ENCODE measurements around the gene MR1.
A peak's percentile ranks its signal among the peaks of the same experiment; 100 is the strongest.

The MR1 gene

DNA sequence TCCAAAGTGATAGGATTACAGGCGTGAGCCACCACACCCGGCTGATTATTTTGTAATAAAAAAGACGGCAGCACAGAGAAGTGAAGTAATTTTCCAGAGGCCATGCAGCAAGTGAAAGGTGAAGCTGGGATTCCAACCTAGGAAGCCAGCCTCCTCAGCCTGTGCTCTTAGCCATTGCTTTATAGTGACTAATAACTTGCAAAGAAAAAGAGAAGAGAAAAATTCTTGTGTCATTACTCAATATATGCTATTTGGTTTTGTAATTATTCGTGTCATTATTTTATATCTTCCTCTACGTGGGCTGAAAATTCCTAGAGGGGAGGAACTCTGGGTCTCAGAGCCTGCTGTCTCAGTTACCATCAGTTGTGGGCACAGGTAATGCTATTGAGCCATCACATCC lies 53.1 kb downstream of the MR1 start:
- no peak overlapping the region for H3K4me3 ChIP-seq (replicated peaks; ENCODE audit: low read depth, low read length)
- no peak for TF ChIP-seq CTCF (IDR thresholded peaks at IDR 0.05; ENCODE audit: low read length, missing control alignments)
- peak; percentile 64 for DNase-seq (ENCODE audit: low read depth)

- no peak overlapping the region for H3K4me3 ChIP-seq (replicated peaks; ENCODE audit: low read depth, low read length)
- no peak for TF ChIP-seq CTCF (IDR thresholded peaks at IDR 0.05; ENCODE audit: low read length, missing control alignments)
- DNase-seq (ENCODE audit: low read depth) = no peak
Observed at GRCh38 chr1:181087400-181087901, 53.7 kb downstream of the MR1 start.

GRCh38 chr1:181088079-181089016 lies 54.6 kb downstream of the MR1 start, which contains the start of gene IER5:
IER5 (plus strand) TSS chr1:181088700; CDS start chr1:181088903, 203 bp downstream.
- peak; percentile 97 for DNase-seq (ENCODE audit: low read depth)
- H3K4me3 ChIP-seq (replicated peaks; ENCODE audit: low read depth, low read length) = peak within 1 kb of the TSS; percentile 84
- no peak for TF ChIP-seq CTCF (IDR thresholded peaks at IDR 0.05; ENCODE audit: low read length, missing control alignments)

- peak overlapping the region; percentile 84 for H3K4me3 ChIP-seq (replicated peaks; ENCODE audit: low read depth, low read length)
- no peak for DNase-seq (ENCODE audit: low read depth)
- no peak for TF ChIP-seq CTCF (IDR thresholded peaks at IDR 0.05; ENCODE audit: low read length, missing control alignments)
Observed at GRCh38 chr1:181089017-181089675, 55.4 kb downstream of the MR1 start.

GRCh38 chr1:181089676-181090544 lies 56.1 kb downstream of the MR1 start:
- peak overlapping the region; percentile 84 for H3K4me3 ChIP-seq (replicated peaks; ENCODE audit: low read depth, low read length)
- peak; percentile 86 for DNase-seq (ENCODE audit: low read depth)
- TF ChIP-seq CTCF (IDR thresholded peaks at IDR 0.05; ENCODE audit: low read length, missing control alignments) = no peak

GRCh38 chr1:181090641-181091126 lies 56.9 kb downstream of the MR1 start:
- H3K4me3 ChIP-seq (replicated peaks; ENCODE audit: low read depth, low read length) = peak overlapping the region; percentile 84
- no peak for DNase-seq (ENCODE audit: low read depth)
- TF ChIP-seq CTCF (IDR thresholded peaks at IDR 0.05; ENCODE audit: low read length, missing control alignments) = no peak

Data from fibroblast of pulmonary artery (primary cell).